IMR-90 (cell line): ENCODE results near the gene MZF1. TPM values are rescaled to one million over a fixed set of nuclear protein-coding genes. Genes with fewer than 3 reads are reported as not detected.

Experiments
- ATAC-seq: fragments of 200-7000 bp; cut with Tn5 transposase; 2 replicates; pipeline ENCODE4 v1.9.1; 2020; ENCODE audit warnings: low read depth, mild to moderate bottlenecking, moderate library complexity
- BruUV-seq: library from RNA; stranded (reverse); fragments of 400-500 nt; replicated peaks from 2 replicates; lab custom pipeline; 2021; lab: Mats Ljungman, UMichigan
- CTCF ChIA-PET: fragments of 300-600 bp; formaldehyde crosslinking; extraction: SDS; loops from one replicate; lab custom pipeline; 2021; ENCODE audit warnings: antibody characterized with exemption; lab: Yijun Ruan, JAX
- POLR2A ChIA-PET: fragments of 300-600 bp; sonication (Branson Sonifier 250); formaldehyde crosslinking; loops from one replicate; lab custom pipeline; 2022; ENCODE audit warnings: antibody characterized with exemption; ENCODE audit not compliant: unreplicated experiment; lab: Charles Lee
- DNase-seq: peaks from one replicate; pipeline ENCODE4 v3.0.0; 2013
- H2AFZ ChIP-seq: replicated peaks from 2 replicates; pipeline ENCODE3; 2013; ENCODE audit warnings: low read length, mild to moderate bottlenecking; ENCODE audit not compliant: poor library complexity
- H2AK5ac ChIP-seq: 2 replicates; pipeline ENCODE4 v1.6.1; 2013; ENCODE audit warnings: low read depth, low read length, inconsistent platforms
- H2AK9ac ChIP-seq: replicated peaks from 2 replicates; pipeline ENCODE3; 2013; ENCODE audit warnings: mild to moderate bottlenecking, low read depth, low read length, moderate library complexity; ENCODE audit not compliant: poor library complexity
- H2BK120ac ChIP-seq: 2 replicates; pipeline ENCODE4 v1.6.1; 2013; ENCODE audit warnings: low read depth, low read length, inconsistent platforms
- H2BK15ac ChIP-seq: 3 replicates; pipeline ENCODE4 v1.6.1; 2013; ENCODE audit warnings: low read depth, low read length, inconsistent platforms
- H2BK20ac ChIP-seq: 2 replicates; pipeline ENCODE4 v1.6.1; 2013; ENCODE audit warnings: low read depth, mild to moderate bottlenecking, inconsistent platforms, low read length, moderate library complexity
- H2BK5ac ChIP-seq: 2 replicates; pipeline ENCODE4 v1.6.1; 2013; ENCODE audit warnings: mild to moderate bottlenecking, low read depth, low read length, inconsistent platforms; ENCODE audit not compliant: poor library complexity, severe bottlenecking
- H3K14ac ChIP-seq: replicated peaks from 2 replicates; pipeline ENCODE4 v1.6.1; 2013; ENCODE audit warnings: low read depth, low read length, inconsistent platforms
- H3K18ac ChIP-seq: 2 replicates; pipeline ENCODE4 v1.6.1; 2013; ENCODE audit warnings: low read depth, low read length, control low read depth
- H3K23ac ChIP-seq: 2 replicates; pipeline ENCODE4 v1.6.1; 2013; ENCODE audit warnings: low read depth, low read length, inconsistent platforms
- H3K27ac ChIP-seq: 2 replicates; pipeline ENCODE4 v1.5.1; 2013; ENCODE audit warnings: mild to moderate bottlenecking, control low read depth, low read length; ENCODE audit not compliant: insufficient read depth
- H3K27me3 ChIP-seq: 2 replicates; pipeline ENCODE4 v1.6.1; 2013; ENCODE audit warnings: low read length; ENCODE audit not compliant: control insufficient read depth, insufficient read depth
- H3K36me3 ChIP-seq: 2 replicates; pipeline ENCODE4 v1.6.1; 2013; ENCODE audit warnings: low read length, mixed read lengths; ENCODE audit not compliant: control insufficient read depth, insufficient read depth
- H3K4ac ChIP-seq: 2 replicates; pipeline ENCODE4 v1.6.1; 2013; ENCODE audit warnings: low read depth, low read length, inconsistent platforms
- H3K4me1 ChIP-seq: 2 replicates; pipeline ENCODE4 v1.6.1; 2013; ENCODE audit warnings: low read length, mixed read lengths; ENCODE audit not compliant: control insufficient read depth, insufficient read depth
- H3K4me2 ChIP-seq: 2 replicates; pipeline ENCODE4 v1.6.1; 2013; ENCODE audit warnings: low read depth, mild to moderate bottlenecking, control low read depth, low read length, moderate library complexity
- H3K4me3 ChIP-seq: 2 replicates; pipeline ENCODE4 v1.5.1; 2013; ENCODE audit warnings: low read depth, mild to moderate bottlenecking, control low read depth, low read length, moderate library complexity; ENCODE audit not compliant: insufficient read depth
- H3K56ac ChIP-seq: 2 replicates; pipeline ENCODE4 v1.6.1; 2013; ENCODE audit warnings: low read length, inconsistent platforms; ENCODE audit not compliant: insufficient read depth; ENCODE audit errors: extremely low read depth
- H3K79me1 ChIP-seq, 2 experiments: 2 replicates each; pipeline ENCODE4 v1.6.1; 2013; ENCODE audit warnings: low read length in 2 of 2, inconsistent platforms in 1 of 2, low read depth in 1 of 2
- H3K9ac ChIP-seq: 2 replicates; pipeline ENCODE4 v1.6.1; 2013; ENCODE audit warnings: low read depth, low read length, control low read depth
- H3K9me1 ChIP-seq: 2 replicates; pipeline ENCODE4 v1.6.1; 2013; ENCODE audit warnings: low read length, inconsistent platforms; ENCODE audit not compliant: insufficient read depth
- H3K9me3 ChIP-seq: 2 replicates; pipeline ENCODE4 v1.6.1; 2013; ENCODE audit warnings: low read length; ENCODE audit not compliant: control insufficient read depth, insufficient read depth
- H4K20me1 ChIP-seq: 2 replicates; pipeline ENCODE4 v1.6.1; 2013; ENCODE audit warnings: low read length, inconsistent platforms; ENCODE audit not compliant: insufficient read depth
- H4K5ac ChIP-seq: 2 replicates; pipeline ENCODE4 v1.6.1; 2013; ENCODE audit warnings: mild to moderate bottlenecking, low read depth, low read length, control low read depth
- H4K8ac ChIP-seq, 2 experiments: 2 replicates each; pipeline ENCODE4 v1.6.1; 2013; ENCODE audit warnings: low read depth in 2 of 2, low read length in 2 of 2, control low read depth in 1 of 2, inconsistent platforms in 1 of 2
- H4K91ac ChIP-seq: 2 replicates; pipeline ENCODE4 v1.6.1; 2013; ENCODE audit warnings: low read depth, low read length, inconsistent platforms; ENCODE audit not compliant: insufficient read depth
- BHLHE40 ChIP-seq: fragments of 150-350 bp; IDR thresholded peaks from 2 replicates; pipeline ENCODE4 v1.6.1; 2016; ENCODE audit warnings: mild to moderate bottlenecking, low read depth, low read length
- CEBPB ChIP-seq: IDR thresholded peaks from 2 replicates; pipeline ENCODE4 v1.6.1; 2012; ENCODE audit warnings: low read depth, low read length, improper control_type of control experiment
- CHD1 ChIP-seq: IDR thresholded peaks from 2 replicates; pipeline ENCODE4 v1.6.1; 2012; ENCODE audit warnings: low read depth, low read length, improper control_type of control experiment
- FOS ChIP-seq: fragments of 150-350 bp; IDR thresholded peaks from 2 replicates; pipeline ENCODE4 v1.6.1; 2016; ENCODE audit warnings: low read depth, low read length
- MXI1 ChIP-seq: IDR thresholded peaks from 2 replicates; pipeline ENCODE4 v1.6.1; 2012; ENCODE audit warnings: low read depth, mild to moderate bottlenecking, low read length, moderate library complexity, borderline replicate concordance
- NFE2L2 ChIP-seq: fragments of 150-350 bp; IDR thresholded peaks from 2 replicates; pipeline ENCODE4 v1.6.1; 2016; ENCODE audit warnings: low read depth, mild to moderate bottlenecking, low read length
- RAD21 ChIP-seq: IDR thresholded peaks from 2 replicates; pipeline ENCODE4 v1.6.1; 2012; ENCODE audit warnings: low read length, improper control_type of control experiment
- RCOR1 ChIP-seq: IDR thresholded peaks from 2 replicates; pipeline ENCODE4 v1.6.1; 2012; ENCODE audit warnings: mild to moderate bottlenecking, low read length, improper control_type of control experiment; ENCODE audit not compliant: insufficient replicate concordance
- RFX5 ChIP-seq: IDR thresholded peaks from 2 replicates; pipeline ENCODE4 v1.8.0; 2012; ENCODE audit warnings: low read depth, mild to moderate bottlenecking, low read length, moderate library complexity
- SMC3 ChIP-seq: fragments of 150-350 bp; IDR thresholded peaks from 2 replicates; pipeline ENCODE4 v1.6.1; 2016; ENCODE audit warnings: low read depth, mild to moderate bottlenecking, antibody characterized with exemption, low read length, moderate library complexity
- WGBS, 2 experiments: methylation state at CpG; one replicate each; pipeline versions ENCODE4 v1.1.5 to v1.1.7; 2013; ENCODE audit warnings: missing lambda C conversion rate in 2 of 2; ENCODE audit not compliant: insufficient read length in 1 of 2; ENCODE audit errors: extremely low coverage in 2 of 2; 5-methylcytosine and 5-hydroxymethylcytosine counted together
- dilution Hi-C: fragments of 300-500 bp; cut with HindIII; formaldehyde crosslinking; loops from one replicate; pipeline ENCODE4 v1.14.3; 2018; ENCODE audit warnings: low sequenced_read_pairs; ENCODE audit not compliant: unreplicated experiment
- in situ Hi-C: fragments of 300-500 bp; cut with MboI; formaldehyde crosslinking; loops from 3 replicates; pipeline ENCODE4 v1.14.3; 2019; ENCODE audit warnings: low sequenced_read_pairs, inconsistent platforms, mixed read lengths
- intact Hi-C: fragments of 100-400 bp; cut with micrococcal nuclease; formaldehyde crosslinking; loops from 2 replicates; pipeline ENCODE4 v1.10.0; 2022
- polyA plus RNA-seq, 3 experiments: library from polyadenylated mRNA; depleted of rRNA; stranded (reverse); fragments of >200 nt; gene quantifications; 2 replicates each; pipeline ENCODE4 v1.2.3, GENCODE V29; 2012; ENCODE audit warnings: low replicate concordance in 1 of 3
- total RNA-seq: library from RNA; depleted of rRNA; stranded (reverse); fragments of >200 nt; gene quantifications from 2 replicates; pipeline ENCODE4 v1.2.3, GENCODE V29; 2012
- TF ChIP-seq, protein P1 (sequence below): fragments of 150-350 bp; IDR thresholded peaks from 2 replicates; pipeline ENCODE4 v1.6.1; 2016; ENCODE audit warnings: low read depth, mild to moderate bottlenecking, low read length, moderate library complexity, borderline replicate concordance
- TF ChIP-seq, protein P2 (sequence below): conservative IDR thresholded peaks from 2 replicates; pipeline ENCODE4 v1.5.1; 2012; ENCODE audit warnings: mild to moderate bottlenecking, low read depth, low read length, improper control_type of control experiment

Gene MZF1
- total and polyA plus RNA-seq, 2 of the 4 experiments (the other 2 are of a cell fraction), result 3.4 to 15.0 TPM

DNA sequence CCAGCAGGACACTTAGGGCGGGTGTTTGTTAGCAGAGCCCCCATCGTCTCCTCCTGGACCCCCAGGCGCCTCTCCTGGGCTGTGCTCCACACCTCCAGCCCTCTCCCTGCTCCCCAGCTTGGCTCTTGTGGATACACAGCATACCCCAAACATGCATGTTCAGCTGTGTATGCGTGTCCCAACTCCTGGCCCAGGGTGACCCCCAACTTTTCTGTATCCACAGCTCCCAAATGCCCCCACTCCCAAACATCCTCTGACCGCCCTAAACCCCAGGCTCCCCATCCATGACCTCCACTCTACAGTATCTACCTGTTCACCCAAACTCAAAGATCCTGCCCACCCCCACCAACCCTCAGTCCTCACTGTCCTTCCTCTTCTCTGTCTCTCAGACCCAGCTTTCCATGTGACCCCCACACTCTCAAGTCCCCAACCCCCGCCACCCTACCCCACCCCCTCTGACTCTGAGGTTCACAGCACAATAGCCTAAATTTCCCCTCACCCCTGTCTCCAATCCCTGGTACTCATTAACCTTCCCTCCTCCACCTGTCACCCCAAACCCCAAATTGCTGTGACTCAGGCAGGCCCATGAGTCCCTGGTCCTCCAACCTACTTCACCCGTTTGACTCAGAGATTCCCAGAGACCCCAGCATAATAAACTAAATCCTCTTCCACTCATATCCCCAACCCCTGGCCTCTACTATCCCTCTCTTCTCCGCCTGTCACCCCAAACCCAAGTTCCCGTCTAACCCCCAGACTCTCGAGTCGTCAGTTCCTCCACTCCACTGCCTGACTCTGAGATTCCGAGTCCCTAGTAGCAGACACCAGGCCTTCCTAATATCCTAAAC lies 15.7 kb downstream of the MZF1 start (continued):
- TF ChIP-seq NFE2L2 (no peak), MXI1 (no peak)

- Histone ChIP-seq H3K9me3 (no peaks in the 10 kb centered on the region), H2BK120ac (no peak overlapping the region), H4K91ac (no peak overlapping the region), H3K23ac (peak overlapping the region; percentile 29; the same call in 1 of the 2 replicates), H3K27me3 (no peaks in the 10 kb centered on the region), H3K56ac (no peak overlapping the region), H3K4me2 (peak overlapping the region; percentile 82), H2BK20ac (no peak overlapping the region), H3K9me1 (peaks cover 32% of the 10 kb centered on the region), H3K18ac (no peak overlapping the region), H3K79me1 (peaks cover 26 to 63% of the 10 kb centered on the region in 2 experiments), H3K36me3 (peaks cover 22% of the 10 kb centered on the region), H2AFZ (no peak overlapping the region), H3K4me1 (peaks cover 22% of the 10 kb centered on the region), H4K8ac (no peak overlapping the region), H3K27ac (no peak overlapping the region), H4K20me1 (peaks cover 16% of the 10 kb centered on the region), H2BK5ac (no peak overlapping the region), H4K5ac (no peak overlapping the region), H2AK5ac (no peak overlapping the region; the same call in 1 of the 2 replicates), H3K14ac (no peak overlapping the region), H3K9ac (peak overlapping the region; percentile 97), H2BK15ac (no peak overlapping the region), H3K4ac (no peak overlapping the region; the same call in 1 of the 2 replicates), H3K4me3 (no peak overlapping the region; the same call in 1 of the 2 replicates), H2AK9ac (peak overlapping the region; percentile 3)
- no TSS peak for BruUV-seq
- dilution Hi-C loops (no loop called here), in situ Hi-C loops (no loop called here), intact Hi-C loops (no loop called here)
- POLR2A ChIA-PET, result no interaction called here
- CTCF ChIA-PET, result no interaction called here
- no peak for ATAC-seq
- WGBS, 2 experiments, result 100% methylated on average over 1 of the region's 10 CpGs; no CpG with 5 or more reads in 1 of the 2 experiments
- no peak for DNase-seq
- TF ChIP-seq CHD1 (no peak), SMC3 (no peak), RAD21 (no peak), FOS (no peak), RFX5 (no peak), CEBPB (no peak), RCOR1 (no peak), MXI1 (no peak), BHLHE40 (no peak)
- TF ChIP-seq, protein P1, sequence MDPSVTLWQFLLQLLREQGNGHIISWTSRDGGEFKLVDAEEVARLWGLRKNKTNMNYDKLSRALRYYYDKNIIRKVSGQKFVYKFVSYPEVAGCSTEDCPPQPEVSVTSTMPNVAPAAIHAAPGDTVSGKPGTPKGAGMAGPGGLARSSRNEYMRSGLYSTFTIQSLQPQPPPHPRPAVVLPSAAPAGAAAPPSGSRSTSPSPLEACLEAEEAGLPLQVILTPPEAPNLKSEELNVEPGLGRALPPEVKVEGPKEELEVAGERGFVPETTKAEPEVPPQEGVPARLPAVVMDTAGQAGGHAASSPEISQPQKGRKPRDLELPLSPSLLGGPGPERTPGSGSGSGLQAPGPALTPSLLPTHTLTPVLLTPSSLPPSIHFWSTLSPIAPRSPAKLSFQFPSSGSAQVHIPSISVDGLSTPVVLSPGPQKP, result no peak
- TF ChIP-seq, protein P2, sequence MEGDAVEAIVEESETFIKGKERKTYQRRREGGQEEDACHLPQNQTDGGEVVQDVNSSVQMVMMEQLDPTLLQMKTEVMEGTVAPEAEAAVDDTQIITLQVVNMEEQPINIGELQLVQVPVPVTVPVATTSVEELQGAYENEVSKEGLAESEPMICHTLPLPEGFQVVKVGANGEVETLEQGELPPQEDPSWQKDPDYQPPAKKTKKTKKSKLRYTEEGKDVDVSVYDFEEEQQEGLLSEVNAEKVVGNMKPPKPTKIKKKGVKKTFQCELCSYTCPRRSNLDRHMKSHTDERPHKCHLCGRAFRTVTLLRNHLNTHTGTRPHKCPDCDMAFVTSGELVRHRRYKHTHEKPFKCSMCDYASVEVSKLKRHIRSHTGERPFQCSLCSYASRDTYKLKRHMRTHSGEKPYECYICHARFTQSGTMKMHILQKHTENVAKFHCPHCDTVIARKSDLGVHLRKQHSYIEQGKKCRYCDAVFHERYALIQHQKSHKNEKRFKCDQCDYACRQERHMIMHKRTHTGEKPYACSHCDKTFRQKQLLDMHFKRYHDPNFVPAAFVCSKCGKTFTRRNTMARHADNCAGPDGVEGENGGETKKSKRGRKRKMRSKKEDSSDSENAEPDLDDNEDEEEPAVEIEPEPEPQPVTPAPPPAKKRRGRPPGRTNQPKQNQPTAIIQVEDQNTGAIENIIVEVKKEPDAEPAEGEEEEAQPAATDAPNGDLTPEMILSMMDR, result no peak
Observed at GRCh38 chr19:58556622-58557220, 16.4 kb downstream of the MZF1 start.
